Measurements from ENCODE around the gene FRS3. TPM values are rescaled to one million over a fixed set of nuclear protein-coding genes. Genes with fewer than 3 reads are reported as not detected.

The FRS3 gene
- total RNA-seq, 1 experiment from 2014 or later, result 4.5 TPM

DNA sequence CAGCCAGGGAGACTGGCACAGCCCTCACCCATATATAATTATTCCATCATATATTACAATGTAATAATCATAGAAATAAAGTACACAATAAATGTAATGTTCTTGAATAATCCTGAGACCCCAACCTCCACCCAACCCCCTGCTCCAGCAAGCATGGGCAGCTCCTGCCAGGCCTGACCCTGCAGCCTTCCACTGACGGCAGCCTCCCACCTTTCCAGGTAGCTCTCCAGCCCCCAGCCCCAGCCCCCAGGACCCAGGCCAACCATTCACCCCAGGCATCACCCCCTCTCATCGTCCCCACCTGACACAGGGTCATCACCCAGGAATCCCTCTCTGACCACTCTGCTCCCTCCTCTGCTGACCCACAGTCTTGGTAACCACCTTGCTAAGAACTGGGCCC, 58.9 kb downstream of the FRS3 start:
- Histone ChIP-seq H3K27me3 (ENCODE audit: insufficient read depth, low read depth) (no peaks in the 10 kb centered on the region), H3K9me3 (ENCODE audit: insufficient read depth, low read depth) (no peaks in the 10 kb centered on the region), H3K79me2 (ENCODE audit: low read depth) (no peaks in the 10 kb centered on the region), H2AFZ (no peak overlapping the region), H3K4me1 (replicated peaks; ENCODE audit: insufficient read depth) (peaks cover 17% of the 10 kb centered on the region), H3K4me3 (no peak overlapping the region), H3K9me2 (ENCODE audit: insufficient read depth) (no peaks in the 10 kb centered on the region), H3F3A (ENCODE audit: insufficient read depth, low read depth) (peaks cover 7% of the 10 kb centered on the region; the same call in 1 of the 2 replicates), H4K20me1 (ENCODE audit: insufficient read depth) (no peaks in the 10 kb centered on the region), H3K4me2 (no peak overlapping the region), H3K27ac (no peak overlapping the region), H3K36me3 (ENCODE audit: low read depth) (no peaks in the 10 kb centered on the region)
- BruUV-seq (replicated peaks), result no TSS peak
- TF ChIP-seq EZH2 (IDR thresholded peaks at IDR 0.05; ENCODE audit: low read depth), result no peak
- TF ChIP-seq, protein P1, sequence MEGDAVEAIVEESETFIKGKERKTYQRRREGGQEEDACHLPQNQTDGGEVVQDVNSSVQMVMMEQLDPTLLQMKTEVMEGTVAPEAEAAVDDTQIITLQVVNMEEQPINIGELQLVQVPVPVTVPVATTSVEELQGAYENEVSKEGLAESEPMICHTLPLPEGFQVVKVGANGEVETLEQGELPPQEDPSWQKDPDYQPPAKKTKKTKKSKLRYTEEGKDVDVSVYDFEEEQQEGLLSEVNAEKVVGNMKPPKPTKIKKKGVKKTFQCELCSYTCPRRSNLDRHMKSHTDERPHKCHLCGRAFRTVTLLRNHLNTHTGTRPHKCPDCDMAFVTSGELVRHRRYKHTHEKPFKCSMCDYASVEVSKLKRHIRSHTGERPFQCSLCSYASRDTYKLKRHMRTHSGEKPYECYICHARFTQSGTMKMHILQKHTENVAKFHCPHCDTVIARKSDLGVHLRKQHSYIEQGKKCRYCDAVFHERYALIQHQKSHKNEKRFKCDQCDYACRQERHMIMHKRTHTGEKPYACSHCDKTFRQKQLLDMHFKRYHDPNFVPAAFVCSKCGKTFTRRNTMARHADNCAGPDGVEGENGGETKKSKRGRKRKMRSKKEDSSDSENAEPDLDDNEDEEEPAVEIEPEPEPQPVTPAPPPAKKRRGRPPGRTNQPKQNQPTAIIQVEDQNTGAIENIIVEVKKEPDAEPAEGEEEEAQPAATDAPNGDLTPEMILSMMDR (conservative IDR thresholded peaks at IDR 0.05), result no peak
- POLR2A ChIA-PET (ENCODE audit: unreplicated experiment), result no interaction called here
- intact Hi-C loops (cut with micrococcal nuclease; ENCODE audit: unreplicated experiment), result no loop called here
- CTCF ChIA-PET, result no interaction called here
- DNase-seq, result no peak

- H3F3A ChIP-seq (ENCODE audit: insufficient read depth, low read depth), result peaks cover 7% of the 10 kb centered on the region; the same call in 1 of the 2 replicates
These were observed 59.5 kb downstream of the FRS3 start for GRCh38 chr6:41720262-41720620.

More at GRCh38 chr6:41720262-41720620, 59.5 kb downstream of the FRS3 start:
- Histone ChIP-seq H3K36me3 (ENCODE audit: low read depth) (no peaks in the 10 kb centered on the region), H3K9me3 (ENCODE audit: insufficient read depth, low read depth) (no peaks in the 10 kb centered on the region), H3K27ac (no peak overlapping the region), H3K79me2 (ENCODE audit: low read depth) (no peaks in the 10 kb centered on the region), H3K9me2 (ENCODE audit: insufficient read depth) (no peaks in the 10 kb centered on the region), H4K20me1 (ENCODE audit: insufficient read depth) (no peaks in the 10 kb centered on the region), H3K4me1 (replicated peaks; ENCODE audit: insufficient read depth) (peaks cover 17% of the 10 kb centered on the region), H3K27me3 (ENCODE audit: insufficient read depth, low read depth) (no peaks in the 10 kb centered on the region), H2AFZ (no peak overlapping the region), H3K4me2 (no peak overlapping the region), H3K4me3 (no peak overlapping the region)
- POLR2A ChIA-PET (ENCODE audit: unreplicated experiment), result no interaction called here
- no peak for DNase-seq
- intact Hi-C loops (cut with micrococcal nuclease; ENCODE audit: unreplicated experiment), result no loop called here
- CTCF ChIA-PET, result interaction anchor here (0.7 kb wide), 1 partner anchor 116 kb away, joined by 3 read pairs; no protein-coding TSS in a partner anchor
- no TSS peak for BruUV-seq (replicated peaks)
- TF ChIP-seq, protein P1 (conservative IDR thresholded peaks at IDR 0.05), result no peak
- no peak for TF ChIP-seq EZH2 (IDR thresholded peaks at IDR 0.05; ENCODE audit: low read depth)

Other genes starting within 250 kb of the FRS3 start
- 26.0 and 29.4 TPM in 2 replicates for gene FOXP4, start 233.5 kb downstream of the FRS3 start, total RNA-seq (2021)
- gene MDFI, start 141.4 kb downstream of the FRS3 start, total RNA-seq (2021), result 19.4 and 22.6 TPM in 2 replicates
- 7.3 and 8.6 TPM in 2 replicates for gene TFEB, start 44.3 kb downstream of the FRS3 start, total RNA-seq (2021)
- not detected in 2 replicates for gene PGC, start 32.5 kb downstream of the FRS3 start, total RNA-seq (2021)
- 8.4 and 9.2 TPM in 2 replicates for gene PRICKLE4, start 882 bp upstream of the FRS3 start, total RNA-seq (2021)
- 143 and 170 TPM in 2 replicates for gene TOMM6, start 7.8 kb upstream of the FRS3 start, total RNA-seq (2021)
- gene USP49, start 115.5 kb upstream of the FRS3 start, total RNA-seq (2021), result 10.9 and 13.9 TPM in 2 replicates
- gene MED20, start 141.2 kb upstream of the FRS3 start, total RNA-seq (2021), result 45.8 and 61.8 TPM in 2 replicates
- gene BYSL, start 141.6 kb upstream of the FRS3 start, total RNA-seq (2021), result 33.0 and 36.5 TPM in 2 replicates
- gene CCND3, start 161.9 kb upstream of the FRS3 start, total RNA-seq (2021), result 70.5 and 75.1 TPM in 2 replicates

Data from PC-9 (cell line).